ENCODE results near the gene CNTN2. TPM values are rescaled to one million over a fixed set of nuclear protein-coding genes. Genes with fewer than 3 reads are reported as not detected.

Gene CNTN2
- polyA plus RNA-seq, 1 donor (not counting 4 experiments of a cell fraction or from before 2014, with no cell fraction given): not detected

GRCh38 chr1:205047764-205048231 lies 4.8 kb downstream of the CNTN2 start:
- FAIRE-seq (no peak), DNase-seq (ENCODE audit: low read depth, low spot score) (no peak)
- Histone ChIP-seq H2AFZ (ENCODE audit: control insufficient read depth, low read length) (no peak overlapping the region), H3K36me3 (ENCODE audit: control insufficient read depth in 2 of 2, extremely low read depth in 1 of 2, insufficient read depth in 2 of 2, low read length in 2 of 2) (no peaks in the 10 kb centered on the region), H3K79me2 (ENCODE audit: control insufficient read depth, insufficient read depth, low read length) (no peaks in the 10 kb centered on the region), H3K9ac (ENCODE audit: control insufficient read depth, extremely low read depth, insufficient read depth, low read length) (no peak overlapping the region), H3K4me2 (ENCODE audit: control insufficient read depth, extremely low read depth, insufficient read depth, low read depth, low read length) (no peak overlapping the region), H3K9me3 (ENCODE audit: control insufficient read depth, low read depth, low read length) (no peaks in the 10 kb centered on the region), H3K27me3 (ENCODE audit: control insufficient read depth, extremely low read depth, insufficient read depth, low read length) (peaks cover 60% of the 10 kb centered on the region), H3K9me1 (ENCODE audit: control insufficient read depth, extremely low read depth, insufficient read depth, low read length) (no peaks in the 10 kb centered on the region), H3K27ac (ENCODE audit: control insufficient read depth, insufficient read depth, low read length) (no peak overlapping the region), H4K20me1 (ENCODE audit: control insufficient read depth, extremely low read depth, insufficient read depth, low read length) (no peaks in the 10 kb centered on the region), H3K4me1 (ENCODE audit: control insufficient read depth, extremely low read depth, insufficient read depth, low read length) (no peaks in the 10 kb centered on the region), H3K4me3 (ENCODE audit: control insufficient read depth in 2 of 3, extremely low read depth in 1 of 3, insufficient read depth in 2 of 3, low read depth in 1 of 3, low read length in 3 of 3) (no peak overlapping the region)
- dilution Hi-C loops (cut with MboI; ENCODE audit: extremely low pct_ligation_motif_present, low sequenced_read_pairs): no loop called here
- TF ChIP-seq CTCF (optimal IDR thresholded peaks at IDR 0.05 in 1 of 3, IDR thresholded peaks at IDR 0.05 in 1 of 3, conservative IDR thresholded peaks at IDR 0.05 in 1 of 3; ENCODE audit: extremely low read depth in 1 of 3, insufficient read depth in 2 of 3, low read length in 3 of 3) (no peak), EZH2 (IDR thresholded peaks at IDR 0.05; ENCODE audit: low read length) (no peak)

DNA sequence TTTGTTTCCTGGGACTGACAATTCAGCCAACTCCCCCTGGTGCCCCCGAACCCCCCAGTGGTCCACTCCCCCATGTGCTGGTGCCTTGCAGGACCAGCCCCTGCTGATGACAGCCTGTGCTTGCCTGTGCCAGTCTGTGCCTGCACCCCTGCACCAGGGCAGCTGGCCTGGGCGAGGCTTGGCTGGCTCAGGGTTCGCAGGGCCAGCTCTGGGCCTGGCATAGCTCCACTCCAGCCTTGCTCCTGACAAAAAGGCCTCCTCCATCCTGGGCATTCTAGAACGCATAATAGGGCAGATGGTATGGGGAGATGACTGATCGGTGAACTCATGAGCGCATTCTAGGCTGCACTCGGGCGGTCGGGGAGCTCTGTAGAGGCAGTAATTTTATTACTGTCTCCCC lies 5.4 kb downstream of the CNTN2 start:
- dilution Hi-C loops (cut with MboI; ENCODE audit: extremely low pct_ligation_motif_present, low sequenced_read_pairs): no loop called here
- no peaks in the 10 kb centered on the region for H3K79me2 ChIP-seq (ENCODE audit: control insufficient read depth, insufficient read depth, low read length)

More for the DNA sequence above, 5.4 kb downstream of the CNTN2 start:
- H3K9me1 ChIP-seq (ENCODE audit: control insufficient read depth, extremely low read depth, insufficient read depth, low read length): no peaks in the 10 kb centered on the region
- TF ChIP-seq CTCF (optimal IDR thresholded peaks at IDR 0.05 in 1 of 3, IDR thresholded peaks at IDR 0.05 in 1 of 3, conservative IDR thresholded peaks at IDR 0.05 in 1 of 3; ENCODE audit: extremely low read depth in 1 of 3, insufficient read depth in 2 of 3, low read length in 3 of 3) (no peak), EZH2 (IDR thresholded peaks at IDR 0.05; ENCODE audit: low read length) (no peak)
- H3K9ac ChIP-seq (ENCODE audit: control insufficient read depth, extremely low read depth, insufficient read depth, low read length): no peak overlapping the region
- no peak overlapping the region for H3K4me2 ChIP-seq (ENCODE audit: control insufficient read depth, extremely low read depth, insufficient read depth, low read depth, low read length)
- no peaks in the 10 kb centered on the region for H4K20me1 ChIP-seq (ENCODE audit: control insufficient read depth, extremely low read depth, insufficient read depth, low read length)
- H3K9me3 ChIP-seq (ENCODE audit: control insufficient read depth, low read depth, low read length): no peaks in the 10 kb centered on the region
- H2AFZ ChIP-seq (ENCODE audit: control insufficient read depth, low read length): no peak overlapping the region
- no peak for FAIRE-seq
- H3K27ac ChIP-seq (ENCODE audit: control insufficient read depth, insufficient read depth, low read length): no peak overlapping the region
- no peak for DNase-seq (ENCODE audit: low read depth, low spot score)
- no peak overlapping the region for H3K4me3 ChIP-seq (ENCODE audit: control insufficient read depth in 2 of 3, extremely low read depth in 1 of 3, insufficient read depth in 2 of 3, low read depth in 1 of 3, low read length in 3 of 3)
- peaks cover 59% of the 10 kb centered on the region for H3K27me3 ChIP-seq (ENCODE audit: control insufficient read depth, extremely low read depth, insufficient read depth, low read length)
- H3K36me3 ChIP-seq (ENCODE audit: control insufficient read depth in 2 of 2, extremely low read depth in 1 of 2, insufficient read depth in 2 of 2, low read length in 2 of 2): no peaks in the 10 kb centered on the region
- H3K4me1 ChIP-seq (ENCODE audit: control insufficient read depth, extremely low read depth, insufficient read depth, low read length): no peaks in the 10 kb centered on the region
